CD14-positive monocyte (primary cell): ENCODE data around the gene CNNM3. TPM values are rescaled to one million over a fixed set of nuclear protein-coding genes. Genes with fewer than 3 reads are reported as not detected.

Source experiments
- DNase-seq, 3 donors: peaks; one replicate each; pipeline ENCODE4 v3.0.0-alpha.2; 2011 to 2022
- H2AFZ ChIP-seq: 2 replicates; pipeline ENCODE4 v1.6.0; 2012; ENCODE audit warnings: mild to moderate bottlenecking, low read depth, low read length, inconsistent platforms; ENCODE audit not compliant: insufficient read depth, poor library complexity, severe bottlenecking
- H3K27ac ChIP-seq, 2 donors: 1 replicate in 1 of 2; 2 replicates in 1 of 2; pipeline ENCODE4 v1.5.1; 2012 to 2013; ENCODE audit warnings: low read length in 2 of 2, control low read depth in 1 of 2, inconsistent platforms in 1 of 2, low read depth in 1 of 2, mild to moderate bottlenecking in 1 of 2
- H3K27me3 ChIP-seq, 2 donors: one replicate each; pipeline versions ENCODE4 v1.6.0 to v1.6.1; 2011 to 2013; ENCODE audit warnings: low read length in 2 of 2; ENCODE audit not compliant: control insufficient read depth in 2 of 2, insufficient read depth in 2 of 2
- H3K36me3 ChIP-seq, 2 donors: replicated peaks in 1 of 2; 1 replicate in 1 of 2; 2 replicates in 1 of 2; pipeline versions ENCODE4 v1.5.1 to v1.6.1; 2012 to 2013; ENCODE audit warnings: low read length in 2 of 2, control low read depth in 1 of 2, inconsistent platforms in 1 of 2, mild to moderate bottlenecking in 1 of 2; ENCODE audit not compliant: insufficient read depth in 2 of 2, control insufficient read depth in 1 of 2
- H3K4me1 ChIP-seq, 2 donors: 1 replicate in 1 of 2; 2 replicates in 1 of 2; pipeline versions ENCODE4 v1.5.1 to v1.6.1; 2012 to 2013; ENCODE audit warnings: low read length in 2 of 2, control low read depth in 1 of 2, inconsistent platforms in 1 of 2, mild to moderate bottlenecking in 1 of 2, moderate library complexity in 1 of 2; ENCODE audit not compliant: insufficient read depth in 2 of 2, control insufficient read depth in 1 of 2
- H3K4me2 ChIP-seq: replicated peaks from 2 replicates; pipeline ENCODE3; 2012; ENCODE audit warnings: low read length, moderate library complexity, mild to moderate bottlenecking; ENCODE audit not compliant: poor library complexity, severe bottlenecking; ENCODE audit errors: extremely low read depth
- H3K4me3 ChIP-seq, 3 experiments: fragments of 200-600 bp in 1 of 3; sonication (generic) in 1 of 3; replicated peaks in 1 of 3; 1 replicate in 2 of 3; 2 replicates in 1 of 3; pipeline ENCODE4 v1.5.1; 2011 to 2013; ENCODE audit warnings: low read length in 3 of 3, mild to moderate bottlenecking in 3 of 3, control low read depth in 2 of 3, low read depth in 2 of 3, inconsistent platforms in 1 of 3, moderate library complexity in 1 of 3
- H3K79me2 ChIP-seq: 2 replicates; pipeline ENCODE4 v1.6.0; 2012; ENCODE audit warnings: mild to moderate bottlenecking, control low read depth, inconsistent platforms, low read length, moderate library complexity; ENCODE audit not compliant: insufficient read depth
- H3K9ac ChIP-seq: 2 replicates; pipeline ENCODE4 v1.6.0; 2017; ENCODE audit warnings: low read length, mild to moderate bottlenecking; ENCODE audit not compliant: insufficient read depth, poor library complexity, severe bottlenecking
- H3K9me3 ChIP-seq, 2 donors: replicated peaks in 1 of 2; 1 replicate in 1 of 2; 2 replicates in 1 of 2; pipeline versions ENCODE4 v1.5.1 to v1.6.1; 2012 to 2013; ENCODE audit warnings: low read length in 2 of 2, control low read depth in 1 of 2; ENCODE audit not compliant: control insufficient read depth in 1 of 2, insufficient read depth in 1 of 2
- H4K20me1 ChIP-seq: 2 replicates; pipeline ENCODE4 v1.6.0; 2012; ENCODE audit warnings: mild to moderate bottlenecking, low read length, control low read depth, moderate library complexity; ENCODE audit not compliant: insufficient read depth
- H3K27ac Mint-ChIP-seq, 7 donors: one replicate each; pipeline ENCODE4 v1.8.0; 2020; ENCODE audit warnings: mild to moderate bottlenecking in 7 of 7, mixed read lengths in 7 of 7, moderate library complexity in 6 of 7, inconsistent platforms in 2 of 7
- H3K27me3 Mint-ChIP-seq, 3 donors: one replicate each; pipeline ENCODE4 v1.8.0; 2021 to 2022; ENCODE audit warnings: low read depth in 3 of 3, mild to moderate bottlenecking in 3 of 3, mixed read lengths in 3 of 3, moderate library complexity in 3 of 3, inconsistent platforms in 1 of 3
- H3K36me3 Mint-ChIP-seq, 2 donors: one replicate each; pipeline ENCODE4 v1.8.0; 2020; ENCODE audit warnings: mixed read lengths in 2 of 2, inconsistent platforms in 1 of 2, mild to moderate bottlenecking in 1 of 2
- H3K4me1 Mint-ChIP-seq: one replicate; pipeline ENCODE4 v1.8.0; 2020; ENCODE audit warnings: mild to moderate bottlenecking, mixed read lengths
- H3K4me3 Mint-ChIP-seq, 2 donors: one replicate each; pipeline ENCODE4 v1.8.0; 2020; ENCODE audit warnings: mild to moderate bottlenecking in 2 of 2, mixed read lengths in 2 of 2, moderate library complexity in 1 of 2
- H3K9me3 Mint-ChIP-seq, 7 donors: one replicate each; pipeline ENCODE4 v1.8.0; 2020 to 2022; ENCODE audit warnings: mixed read lengths in 7 of 7, mild to moderate bottlenecking in 6 of 7, moderate library complexity in 6 of 7, inconsistent platforms in 2 of 7
- CTCF ChIP-seq: fragments of 200-600 bp; IDR thresholded peaks from one replicate; pipeline ENCODE4 v1.8.0; 2022; ENCODE audit warnings: antibody characterized with exemption, mild to moderate bottlenecking
- WGBS: methylation state at CpG from one replicate; pipeline ENCODE4 v1.1.5; 2013; ENCODE audit warnings: missing lambda C conversion rate; ENCODE audit not compliant: insufficient coverage; 5-methylcytosine and 5-hydroxymethylcytosine counted together
- intact Hi-C, 2 donors: fragments of 100-400 bp; cut with micrococcal nuclease; formaldehyde crosslinking; loops; one replicate each; pipeline versions ENCODE4 v1.15.0 to v1.15.1; 2023
- polyA plus RNA-seq, 3 donors: library from polyadenylated mRNA; depleted of rRNA in 1 of 3; unstranded in 2 of 3; stranded (reverse) in 1 of 3; fragments of 300-500 nt in 2 of 3; fragments of >200 nt in 1 of 3; fragmentation: Illumina TruSeq in 2 of 3; gene quantifications; 1 replicate in 2 of 3; 2 replicates in 1 of 3; pipeline ENCODE4 v1.2.3, GENCODE V29; 2012 to 2021

CNNM3 gene
- polyA plus RNA-seq, 3 donors: 1.2 to 12.0 (median 4.9) TPM

DNA sequence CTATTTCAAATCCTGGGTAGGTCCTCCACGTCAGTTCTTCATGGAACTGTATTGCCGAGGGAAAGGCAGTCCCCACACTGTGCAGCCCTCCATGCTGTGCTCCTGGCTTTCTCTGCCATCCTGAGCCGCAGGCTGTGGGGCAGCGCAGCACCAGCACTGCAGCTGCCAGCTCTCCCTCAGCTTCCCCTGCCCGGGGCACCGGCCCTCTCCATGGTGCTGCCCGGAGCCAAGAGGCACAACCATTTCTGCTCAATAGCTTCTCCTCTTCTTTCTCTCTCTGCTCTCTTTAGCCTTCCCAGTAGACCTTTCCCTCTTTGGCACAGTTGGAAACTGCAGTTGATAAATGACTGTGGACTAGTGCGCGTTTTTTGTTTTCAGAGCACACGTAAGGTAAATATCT lies 15.6 kb downstream of the CNNM3 start:
- H3K27ac ChIP-seq: no peak overlapping the region
- no peak overlapping the region for H2AFZ ChIP-seq
- H4K20me1 ChIP-seq: no peaks in the 10 kb centered on the region
- TF ChIP-seq CTCF: no peak
- Mint-ChIP-seq H3K27me3 (peaks cover 0 to 2% (median 1%) of the 10 kb centered on the region in 3 donors), H3K4me1 (no peaks in the 10 kb centered on the region), H3K27ac (no peak overlapping the region), H3K36me3 (peaks cover 72 to 93% of the 10 kb centered on the region in 2 donors), H3K9me3 (no peaks in the 10 kb centered on the region), H3K4me3 (no peak overlapping the region)
- H3K79me2 ChIP-seq: no peaks in the 10 kb centered on the region
- intact Hi-C loops: no loop called here
- no peak overlapping the region for H3K4me2 ChIP-seq
- no peak overlapping the region for H3K9ac ChIP-seq
- no peaks in the 10 kb centered on the region for H3K9me3 ChIP-seq
- no peak for DNase-seq
- H3K4me3 ChIP-seq: no peak overlapping the region
- H3K4me1 ChIP-seq: no peaks in the 10 kb centered on the region
- peaks cover 74 to 79% of the 10 kb centered on the region in 2 donors for H3K36me3 ChIP-seq
- WGBS: 96% methylated on average over 7 of the region's 10 CpGs
- H3K27me3 ChIP-seq: no peaks in the 10 kb centered on the region

DNA sequence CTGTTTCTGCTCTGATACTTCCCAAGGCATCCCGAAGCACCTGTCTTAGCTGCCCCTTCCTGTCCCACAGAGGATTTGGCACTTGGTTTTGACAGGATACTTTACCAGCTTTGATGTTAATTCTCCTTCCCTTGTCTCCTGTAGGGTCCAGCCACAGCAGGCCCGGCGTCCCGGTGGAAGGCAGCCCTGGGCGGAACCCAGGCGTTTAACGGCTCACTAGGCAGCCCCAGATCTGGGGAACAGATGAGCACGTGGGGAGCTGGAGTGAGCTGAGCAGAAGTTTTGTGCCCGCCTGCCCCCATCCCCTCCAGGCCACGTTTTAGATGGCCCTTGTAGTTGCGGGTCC lies 16.3 kb downstream of the CNNM3 start:
- Histone ChIP-seq H3K27me3 (no peaks in the 10 kb centered on the region), H3K9ac (no peak overlapping the region), H4K20me1 (no peaks in the 10 kb centered on the region), H3K4me2 (no peak overlapping the region), H3K9me3 (no peaks in the 10 kb centered on the region), H3K4me1 (no peaks in the 10 kb centered on the region), H2AFZ (no peak overlapping the region), H3K27ac (no peak overlapping the region), H3K4me3 (no peak overlapping the region), H3K79me2 (no peaks in the 10 kb centered on the region), H3K36me3 (peaks cover 69 to 74% of the 10 kb centered on the region in 2 donors)
- intact Hi-C loops: no loop called here
- 94% methylated on average over 11 of the region's 11 CpGs for WGBS
- Mint-ChIP-seq H3K36me3 (peaks cover 74 to 86% of the 10 kb centered on the region in 2 donors), H3K4me1 (no peaks in the 10 kb centered on the region), H3K4me3 (no peak overlapping the region), H3K27ac (peak overlapping the region in 3 of 7 donors; percentile 26 to 57 (median 49)), H3K9me3 (no peaks in the 10 kb centered on the region), H3K27me3 (peaks cover 0 to 2% (median 1%) of the 10 kb centered on the region in 3 donors)
- TF ChIP-seq CTCF: no peak
- DNase-seq: no peak
